GM12878 (cell line): ENCODE measurements around the gene POLR2F. TPM values are rescaled to one million over a fixed set of nuclear protein-coding genes. Genes with fewer than 3 reads are reported as not detected.

Experiments used
- ATAC-seq: fragments of 200-7000 bp; cut with Tn5 transposase; 3 replicates; pipeline ENCODE4 v1.9.1; 2020; ENCODE audit warnings: mild to moderate bottlenecking, moderate library complexity
- BruUV-seq: library from RNA; stranded (reverse); fragments of 400-500 nt; replicated peaks from 2 replicates; lab custom pipeline; 2021; lab: Mats Ljungman, UMichigan
- CTCF ChIA-PET: fragments of 300-600 bp; sonication (Branson Sonifier 250); formaldehyde crosslinking; extraction: SDS; loops from one replicate; lab custom pipeline; 2021; ENCODE audit warnings: inconsistent platforms; lab: Yijun Ruan, JAX
- POLR2A ChIA-PET: fragments of 350-600 bp; formaldehyde crosslinking; extraction: SDS; loops from one replicate; lab custom pipeline; 2021; ENCODE audit warnings: inconsistent platforms; lab: Charles Lee
- RAD21 ChIA-PET: fragments of 300-600 bp; sonication (Branson Sonifier 250); formaldehyde crosslinking; loops from one replicate; lab custom pipeline; 2023; ENCODE audit warnings: antibody characterized with exemption; ENCODE audit not compliant: unreplicated experiment; lab: Charles Lee
- SMC1A ChIA-PET: fragments of 300-600 bp; sonication (Branson Sonifier 250); formaldehyde crosslinking; loops from one replicate; lab custom pipeline; 2023; ENCODE audit not compliant: unreplicated experiment, uncharacterized antibody; lab: Charles Lee
- DNase-seq: peaks from one replicate; pipeline ENCODE4 v3.0.0-alpha.2; 2011; ENCODE audit warnings: low read depth, low spot score
- FAIRE-seq: peaks from 3 replicates; lab custom pipeline; 2011; peaks lifted over from hg19 to GRCh38; lab: Jason Lieb, UNC
- H2AFZ ChIP-seq: 2 replicates; pipeline ENCODE4 v1.6.0; 2011; ENCODE audit warnings: low read depth, low read length, control low read depth; ENCODE audit not compliant: control insufficient read depth
- H3K27ac ChIP-seq: 2 replicates; pipeline ENCODE4 v1.5.1; 2011; ENCODE audit warnings: control low read depth; ENCODE audit not compliant: control insufficient read depth, insufficient read depth
- H3K27me3 ChIP-seq, 2 experiments: replicated peaks in 1 of 2; 2 replicates each; pipeline versions ENCODE4 v1.6.0 to v1.6.1; 2011; ENCODE audit warnings: low read length in 1 of 2; ENCODE audit not compliant: control insufficient read depth in 2 of 2, insufficient read depth in 2 of 2
- H3K36me3 ChIP-seq, 2 experiments: 2 replicates each; pipeline ENCODE4 v1.5.1; 2011; ENCODE audit warnings: low read length in 1 of 2; ENCODE audit not compliant: control insufficient read depth in 2 of 2, insufficient read depth in 2 of 2
- H3K4me1 ChIP-seq: 2 replicates; pipeline ENCODE4 v1.6.1; 2011; ENCODE audit warnings: mild to moderate bottlenecking, low read length, moderate library complexity, mixed read lengths; ENCODE audit not compliant: control insufficient read depth, insufficient read depth
- H3K4me2 ChIP-seq: 2 replicates; pipeline ENCODE4 v1.6.0; 2011; ENCODE audit warnings: control low read depth; ENCODE audit not compliant: control insufficient read depth, insufficient read depth
- H3K4me3 ChIP-seq: fragments of 200-600 bp; sonication (generic); 2 replicates; pipeline ENCODE4 v1.5.1; 2016
- H3K79me2 ChIP-seq: 2 replicates; pipeline ENCODE4 v1.6.0; 2011; ENCODE audit warnings: low read length; ENCODE audit not compliant: control insufficient read depth, insufficient read depth
- H3K9ac ChIP-seq: 2 replicates; pipeline ENCODE4 v1.8.0; 2011; ENCODE audit warnings: low read length, control low read depth, mixed read lengths; ENCODE audit not compliant: control insufficient read depth, insufficient read depth
- H3K9me3 ChIP-seq: replicated peaks from 3 replicates; pipeline ENCODE4 v1.5.1; 2011; ENCODE audit warnings: mild to moderate bottlenecking, low read length; ENCODE audit not compliant: control insufficient read depth, insufficient read depth
- H4K20me1 ChIP-seq: 2 replicates; pipeline ENCODE4 v1.6.0; 2011; ENCODE audit not compliant: control insufficient read depth, insufficient read depth
- BCL11A ChIP-seq: IDR thresholded peaks from 2 replicates; pipeline ENCODE4 v1.6.1; 2011; ENCODE audit warnings: low read depth, low read length
- BHLHE40 ChIP-seq, 2 experiments: fragments of 450-650 bp in 1 of 2; IDR thresholded peaks; 2 replicates each; pipeline ENCODE4 v1.6.1; 2011 to 2017; ENCODE audit warnings: low read depth in 2 of 2, borderline replicate concordance in 1 of 2, improper control_type of control experiment in 1 of 2, low read length in 1 of 2, mild to moderate bottlenecking in 1 of 2
- BRCA1 ChIP-seq: IDR thresholded peaks from 2 replicates; pipeline ENCODE4 v1.6.1; 2011; ENCODE audit warnings: low read depth, low read length, improper control_type of control experiment
- CBFB ChIP-seq: IDR thresholded peaks from 2 replicates; pipeline ENCODE4 v1.6.1; 2016; ENCODE audit warnings: antibody characterized with exemption, low read depth
- JUND ChIP-seq: IDR thresholded peaks from 2 replicates; pipeline ENCODE4 v1.6.1; 2012; ENCODE audit warnings: low read depth, mild to moderate bottlenecking, low read length, improper control_type of control experiment, moderate library complexity
- KAT2A ChIP-seq: conservative IDR thresholded peaks from 2 replicates; pipeline ENCODE4 v1.6.1; 2011; ENCODE audit warnings: low read depth, low read length; ENCODE audit not compliant: control insufficient read depth
- MYB ChIP-seq: fragments of 150-350 bp; IDR thresholded peaks from 2 replicates; pipeline ENCODE4 v1.6.1; 2014; ENCODE audit warnings: mild to moderate bottlenecking, low read depth, low read length, borderline replicate concordance
- NFXL1 ChIP-seq: fragments of 450-650 bp; IDR thresholded peaks from 2 replicates; pipeline ENCODE4 v1.6.1; 2017; ENCODE audit warnings: antibody characterized with exemption, mild to moderate bottlenecking, borderline replicate concordance
- NFYB ChIP-seq: IDR thresholded peaks from 2 replicates; pipeline ENCODE4 v1.6.1; 2011; ENCODE audit warnings: low read depth, mild to moderate bottlenecking, low read length, improper control_type of control experiment, moderate library complexity; ENCODE audit not compliant: insufficient read depth
- NR2F1 ChIP-seq: fragments of 450-650 bp; conservative IDR thresholded peaks from 2 replicates; pipeline ENCODE4 v1.6.1; 2017; ENCODE audit warnings: mild to moderate bottlenecking
- POLR2AphosphoS2 ChIP-seq: IDR thresholded peaks from 2 replicates; pipeline ENCODE4 v1.6.1; 2011; ENCODE audit warnings: low read depth, mild to moderate bottlenecking, low read length, improper control_type of control experiment, moderate library complexity
- RUNX3 ChIP-seq: IDR thresholded peaks from 2 replicates; pipeline ENCODE4 v1.6.1; 2012; ENCODE audit warnings: low read length, inconsistent platforms
- SPI1 ChIP-seq: IDR thresholded peaks from 2 replicates; pipeline ENCODE4 v1.6.1; 2011; ENCODE audit warnings: low read depth, mild to moderate bottlenecking, low read length, moderate library complexity, borderline replicate concordance; ENCODE audit not compliant: insufficient read depth
- SREBF1 ChIP-seq: IDR thresholded peaks from 2 replicates; pipeline ENCODE4 v1.6.1; 2012; ENCODE audit warnings: mild to moderate bottlenecking, low read length
- STAT1 ChIP-seq: fragments of 450-650 bp; conservative IDR thresholded peaks from 2 replicates; pipeline ENCODE4 v1.6.1; 2014; ENCODE audit warnings: antibody characterized with exemption, mild to moderate bottlenecking
- TAF1 ChIP-seq: IDR thresholded peaks from 2 replicates; pipeline ENCODE4 v1.6.1; 2011; ENCODE audit warnings: mild to moderate bottlenecking, low read depth, low read length, borderline replicate concordance
- TCF3 ChIP-seq: IDR thresholded peaks from 2 replicates; pipeline ENCODE4 v1.6.1; 2012; ENCODE audit warnings: low read depth, mild to moderate bottlenecking, low read length, borderline replicate concordance; ENCODE audit not compliant: insufficient read depth
- ZNF207 ChIP-seq: fragments of 450-650 bp; IDR thresholded peaks from 2 replicates; pipeline ENCODE4 v1.6.1; 2014; ENCODE audit warnings: antibody characterized with exemption, mild to moderate bottlenecking, borderline replicate concordance
- WGBS: methylation state at CpG from one replicate; pipeline ENCODE4 v1.1.6; 2016; ENCODE audit warnings: low lambda C conversion rate; ENCODE audit not compliant: insufficient replicate concordance, insufficient coverage; ENCODE audit errors: missing lambda C conversion rate; 5-methylcytosine and 5-hydroxymethylcytosine counted together
- in situ Hi-C: fragments of 300-500 bp; cut with MboI; formaldehyde crosslinking; loops from 9 replicates; pipeline ENCODE4 v1.14.3; 2018; ENCODE audit warnings: mixed read lengths
- intact Hi-C: fragments of 100-400 bp; cut with micrococcal nuclease; formaldehyde crosslinking; loops from one replicate; pipeline ENCODE4 v1.14.2; 2022; ENCODE audit not compliant: unreplicated experiment
- polyA plus RNA-seq, 11 experiments: library from polyadenylated mRNA; depleted of rRNA in 4 of 11; unstranded in 6 of 11; stranded (reverse) in 5 of 11; fragments of >200 nt; fragmentation: Nextera tagmentation in 4 of 11; fragmentation: Illumina TruSeq in 1 of 11; extraction: Ambion mirVana in 4 of 11; extraction: Trizol in 1 of 11; gene quantifications; 1 replicate in 1 of 11; 2 replicates in 10 of 11; pipeline versions ENCODE4 v1.2.1 to v1.2.3, GENCODE V29; 2011 to 2016; ENCODE audit warnings: inconsistent platforms in 2 of 11, missing spikeins in 2 of 11, low read depth in 1 of 11
- total RNA-seq, 4 experiments: library from RNA; depleted of rRNA in 3 of 4; stranded (reverse); fragments of >200 nt in 3 of 4; fragmentation: Illumina TruSeq in 1 of 4; extraction: Trizol in 1 of 4; gene quantifications; 2 replicates each; pipeline versions ENCODE4 v1.2.1 to v1.2.3, GENCODE V29; 2013 to 2021

The POLR2F gene
- total and polyA plus RNA-seq, 10 of the 15 experiments (the other 5 are each of a cell fraction or from before 2014, with no cell fraction given) = 71.9 to 218 (median 100.0) TPM

DNA sequence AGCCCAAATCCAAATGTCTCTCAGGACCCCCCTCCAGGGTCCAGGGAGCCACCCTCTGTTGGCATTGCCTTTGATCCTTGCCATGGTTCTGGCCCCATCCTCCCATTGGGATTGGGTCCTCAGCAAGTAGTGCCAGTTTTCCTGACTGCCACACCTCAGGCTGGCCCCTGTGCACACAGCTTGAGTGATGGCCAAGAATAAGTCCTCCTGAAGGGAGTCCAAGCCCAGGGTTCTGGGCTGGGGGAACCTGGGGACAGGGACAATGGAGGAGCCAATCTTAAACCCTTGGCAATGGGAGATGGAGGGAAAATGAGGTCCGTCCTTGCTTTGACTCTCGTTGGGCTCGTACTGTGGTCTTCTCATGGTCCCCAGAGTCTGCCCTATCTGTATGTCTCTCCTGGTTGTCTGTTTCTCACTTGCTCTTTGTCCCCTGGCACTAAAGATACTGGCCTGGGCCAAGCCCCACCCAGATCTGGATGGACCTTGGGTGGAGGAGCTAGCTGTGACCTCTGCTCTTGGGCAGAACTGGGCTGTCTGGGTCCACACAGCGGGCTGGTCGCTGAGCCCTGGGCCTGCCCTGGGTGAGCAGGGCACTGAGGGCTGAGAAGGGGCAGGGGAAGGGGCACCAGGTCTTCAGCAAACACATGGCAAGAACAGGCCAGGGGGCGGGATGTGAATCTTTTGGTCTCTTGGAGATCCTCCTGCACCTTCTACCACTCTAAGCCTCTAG lies 27.9 kb downstream of the POLR2F start:
- TF ChIP-seq ZNF207 (no peak), POLR2AphosphoS2 (no peak), TCF3 (no peak), CBFB (no peak), STAT1 (no peak)
- ChIA-PET CTCF (no interaction called here), SMC1A (no interaction called here), POLR2A (no interaction called here), RAD21 (no interaction called here)
- H3K27ac ChIP-seq = no peak overlapping the region
- H3K9ac ChIP-seq = no peak overlapping the region
- in situ Hi-C loops (no loop called here), intact Hi-C loops (no loop called here)
- H3K79me2 ChIP-seq = no peaks in the 10 kb centered on the region
- H3K36me3 ChIP-seq = no peaks in the 10 kb centered on the region; a peak in 1 of 4 replicates
- BruUV-seq = no TSS peak
- no peaks in the 10 kb centered on the region for H3K9me3 ChIP-seq
- no peaks in the 10 kb centered on the region for H3K4me1 ChIP-seq
- no peak overlapping the region for H2AFZ ChIP-seq
- no peak overlapping the region for H3K4me3 ChIP-seq
- H3K4me2 ChIP-seq = no peak overlapping the region
- DNase-seq (no peak), ATAC-seq (no peak), FAIRE-seq (no peak)
- whole genome bisulfite sequencing = 71% methylated on average over 6 of the region's 6 CpGs
- H3K27me3 ChIP-seq = no peaks in the 10 kb centered on the region
- H4K20me1 ChIP-seq = no peaks in the 10 kb centered on the region

DNA sequence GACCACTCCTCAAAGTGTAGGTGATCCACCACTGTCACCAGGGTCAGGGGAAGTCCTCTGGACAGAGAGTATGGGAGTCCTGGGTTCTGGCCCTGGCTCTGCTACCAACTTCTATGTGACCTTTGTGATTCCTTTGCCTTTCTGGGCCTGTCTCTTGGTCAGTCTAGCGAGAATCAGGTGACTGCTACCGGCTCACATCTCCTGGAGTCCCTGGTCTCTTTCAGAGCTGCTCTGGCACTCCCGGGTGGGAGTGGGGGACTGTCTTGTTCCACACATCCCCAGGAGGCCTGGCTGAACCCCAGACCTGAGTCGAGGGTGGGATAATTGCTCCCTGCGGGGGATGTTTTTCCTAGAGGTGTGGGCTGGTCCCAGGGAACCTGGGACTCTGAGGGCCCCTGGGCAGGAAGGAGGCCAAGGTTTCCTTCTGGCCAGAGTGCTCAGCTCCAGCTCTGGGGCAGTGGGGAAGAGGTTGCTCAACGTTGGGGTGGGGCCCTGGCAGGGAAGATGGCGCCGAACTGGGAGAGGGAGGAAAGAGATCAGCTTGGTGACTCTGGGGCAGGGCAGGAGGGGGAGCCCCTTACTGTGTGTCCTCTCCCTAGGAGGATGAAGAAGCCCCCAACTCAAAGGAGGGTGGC lies 28.8 kb downstream of the POLR2F start:
- POLR2A ChIA-PET = no interaction called here
- in situ Hi-C loops = no loop called here
- CTCF ChIA-PET = no interaction called here

More for the DNA sequence above, 28.8 kb downstream of the POLR2F start:
- no peak for DNase-seq
- intact Hi-C loops = no loop called here
- Histone ChIP-seq H4K20me1 (no peaks in the 10 kb centered on the region), H3K27me3 (no peaks in the 10 kb centered on the region)
- no peak for FAIRE-seq
- no peak for ATAC-seq
- RAD21 ChIA-PET = no interaction called here
- no peak for TF ChIP-seq JUND
- no peak for TF ChIP-seq RUNX3
- TF ChIP-seq MYB = no peak
- no peak for TF ChIP-seq NFXL1
- no peak for TF ChIP-seq BHLHE40 (IDR thresholded peaks at IDR 0.05; ENCODE audit: borderline replicate concordance in 1 of 2, low read depth in 2 of 2, low read length in 1 of 2)
- no peak for TF ChIP-seq SREBF1
- no peak for TF ChIP-seq BCL11A
- no peak for TF ChIP-seq TAF1
- TF ChIP-seq KAT2A = no peak
- no peak for TF ChIP-seq SPI1
- no peak for TF ChIP-seq BRCA1
- no peak for TF ChIP-seq NR2F1
- TF ChIP-seq NFYB = no peak
- TF ChIP-seq, all 136 proteins: peak for 0
- no peaks in the 10 kb centered on the region; a peak in 1 of 4 replicates for H3K36me3 ChIP-seq
- H3K4me1 ChIP-seq = no peaks in the 10 kb centered on the region
- no peak overlapping the region for H3K4me2 ChIP-seq
- WGBS = 57% methylated on average over 8 of the region's 8 CpGs
- H3K9ac ChIP-seq = no peak overlapping the region
- SMC1A ChIA-PET = no interaction called here
- no TSS peak for BruUV-seq
- no peak overlapping the region for H2AFZ ChIP-seq
- no peak overlapping the region for H3K4me3 ChIP-seq
- no peak overlapping the region for H3K27ac ChIP-seq
- no peaks in the 10 kb centered on the region for H3K79me2 ChIP-seq
- H3K9me3 ChIP-seq = no peaks in the 10 kb centered on the region
